HG02759 (cell line): Measurements from ENCODE around the gene ILDR1.
"Not testable (repeated sequence)": the region's sequence is repeated elsewhere in the genome, so short reads cannot be mapped to it uniquely, and the experiment has no call there.

Source experiments
- ATAC-seq: cut with Tn5 transposase; IDR thresholded peaks from one replicate; pipeline ENCODE4 v1.9.1; 2021; ENCODE audit warnings: mild to moderate bottlenecking, moderate library complexity; ENCODE audit not compliant: unreplicated experiment

Gene ILDR1

GRCh38 chr3:121957674-121958415 is 64.2 kb downstream of the ILDR1 start:
- peak; percentile 80 for ATAC-seq

- ATAC-seq, result no peak
Measured at GRCh38 chr3:121956363-121956762, 65.7 kb downstream of the ILDR1 start.

GRCh38 chr3:121951291-121951919 is 70.6 kb downstream of the ILDR1 start:
- ATAC-seq, result no peak

GRCh38 chr3:121948641-121949040 is 73.4 kb downstream of the ILDR1 start:
- no peak for ATAC-seq

- no peak for ATAC-seq
Measured at GRCh38 chr3:121943431-121943830, 78.6 kb downstream of the ILDR1 start.

GRCh38 chr3:121942116-121942786 is 79.8 kb downstream of the ILDR1 start:
- no peak for ATAC-seq

GRCh38 chr3:121941592-121941991 is 80.5 kb downstream of the ILDR1 start:
- ATAC-seq, result no peak

GRCh38 chr3:121938141-121938855 is 83.7 kb downstream of the ILDR1 start:
- not testable (repeated sequence) for ATAC-seq
